HG02870 (cell line): ENCODE data around the gene ARHGAP9.
"Not testable (repeated sequence)": the region's sequence is repeated elsewhere in the genome, so short reads cannot be mapped to it uniquely, and the experiment has no call there.

Experiments
- ATAC-seq: cut with Tn5 transposase; IDR thresholded peaks from one replicate; pipeline ENCODE4 v1.9.1; 2021; ENCODE audit warnings: mild to moderate bottlenecking, moderate library complexity; ENCODE audit not compliant: unreplicated experiment

Gene ARHGAP9

GRCh38 chr12:57495051-57495701 is 15.5 kb upstream of the ARHGAP9 start:
- ATAC-seq = not testable (repeated sequence)

DNA sequence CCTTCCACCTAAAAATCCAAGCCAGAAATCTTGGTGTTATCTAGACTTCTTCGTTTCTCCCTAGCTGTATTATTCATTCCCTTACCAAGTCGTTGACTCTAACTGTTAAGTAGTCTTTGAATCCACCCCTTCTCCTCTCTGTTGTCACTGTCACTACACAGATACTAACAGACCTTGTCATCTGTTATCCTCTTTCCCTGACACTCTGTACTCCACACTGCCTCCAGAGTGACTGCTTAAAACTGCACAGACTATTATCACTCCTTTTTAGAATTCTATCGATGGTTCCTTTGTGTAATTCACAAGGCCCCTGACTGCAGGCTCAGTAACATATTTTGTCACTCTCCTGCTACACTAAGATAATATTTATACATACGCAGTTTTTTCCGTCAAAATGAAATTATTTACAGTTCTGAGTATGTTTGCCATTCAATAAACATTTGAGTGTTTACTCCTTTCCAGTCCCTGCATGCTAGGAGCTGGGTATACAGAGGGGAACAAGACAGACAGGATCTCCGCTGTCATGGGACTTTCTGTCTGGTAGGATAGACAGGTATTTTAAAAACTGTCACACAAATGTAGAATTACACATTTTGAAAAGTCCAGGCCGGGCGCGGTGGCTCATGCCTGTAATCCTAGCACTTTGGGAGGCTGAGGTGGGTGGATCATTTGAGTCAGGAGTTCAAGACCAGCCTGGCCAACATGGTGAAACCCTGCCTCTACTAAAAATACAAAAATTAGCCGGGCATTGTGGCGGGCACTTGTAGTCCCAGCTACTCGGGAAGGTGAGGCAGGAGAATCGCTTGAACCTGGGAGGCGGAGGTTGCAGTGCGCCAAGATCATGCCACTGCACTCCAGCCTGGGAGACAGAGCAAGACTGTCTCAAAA is 12.0 kb upstream of the ARHGAP9 start:
- no peak for ATAC-seq

DNA sequence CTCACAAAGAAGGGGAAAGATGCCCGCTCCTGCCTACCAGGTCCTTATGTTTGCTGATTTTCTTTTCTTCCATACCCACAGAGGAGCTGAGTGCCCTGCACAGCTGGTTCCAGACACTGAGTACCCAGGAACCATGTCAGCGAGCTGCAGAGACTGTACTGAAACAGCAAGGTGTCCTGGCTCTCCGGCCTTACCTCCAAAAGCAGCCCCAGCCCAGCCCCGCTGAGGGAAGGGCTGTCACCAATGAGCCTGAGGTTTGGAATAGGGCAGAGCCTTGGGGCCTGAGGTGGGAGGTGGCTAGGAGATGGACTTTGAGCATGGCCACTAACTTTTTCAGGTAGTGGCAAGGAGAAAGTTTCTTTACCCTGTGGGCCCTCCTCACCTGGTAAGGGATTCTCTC is 10.5 kb upstream of the ARHGAP9 start:
- ATAC-seq = no peak

DNA sequence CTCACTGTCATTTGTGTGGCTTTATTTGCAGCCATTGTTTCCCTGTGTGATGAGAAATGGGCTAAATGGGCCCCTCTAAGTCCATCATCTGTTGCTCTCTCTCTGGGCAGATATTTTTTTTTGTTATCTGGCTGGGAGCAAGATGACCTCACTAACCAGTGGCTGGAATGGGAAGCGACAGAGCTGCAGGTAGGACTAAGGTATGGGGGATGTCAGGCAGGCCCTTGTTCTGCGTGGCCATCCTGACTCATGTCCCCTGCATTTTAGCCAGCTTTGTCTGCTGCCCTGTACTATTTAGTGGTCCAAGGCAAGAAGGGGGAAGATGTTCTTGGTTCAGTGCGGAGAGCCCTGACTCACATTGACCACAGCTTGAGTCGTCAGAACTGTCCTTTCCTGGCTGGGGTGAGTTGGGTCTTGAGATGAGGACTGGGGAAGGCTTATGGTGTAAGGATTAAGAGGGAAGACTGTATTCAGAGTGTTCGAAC is 9.5 kb upstream of the ARHGAP9 start:
- ATAC-seq = no peak

DNA sequence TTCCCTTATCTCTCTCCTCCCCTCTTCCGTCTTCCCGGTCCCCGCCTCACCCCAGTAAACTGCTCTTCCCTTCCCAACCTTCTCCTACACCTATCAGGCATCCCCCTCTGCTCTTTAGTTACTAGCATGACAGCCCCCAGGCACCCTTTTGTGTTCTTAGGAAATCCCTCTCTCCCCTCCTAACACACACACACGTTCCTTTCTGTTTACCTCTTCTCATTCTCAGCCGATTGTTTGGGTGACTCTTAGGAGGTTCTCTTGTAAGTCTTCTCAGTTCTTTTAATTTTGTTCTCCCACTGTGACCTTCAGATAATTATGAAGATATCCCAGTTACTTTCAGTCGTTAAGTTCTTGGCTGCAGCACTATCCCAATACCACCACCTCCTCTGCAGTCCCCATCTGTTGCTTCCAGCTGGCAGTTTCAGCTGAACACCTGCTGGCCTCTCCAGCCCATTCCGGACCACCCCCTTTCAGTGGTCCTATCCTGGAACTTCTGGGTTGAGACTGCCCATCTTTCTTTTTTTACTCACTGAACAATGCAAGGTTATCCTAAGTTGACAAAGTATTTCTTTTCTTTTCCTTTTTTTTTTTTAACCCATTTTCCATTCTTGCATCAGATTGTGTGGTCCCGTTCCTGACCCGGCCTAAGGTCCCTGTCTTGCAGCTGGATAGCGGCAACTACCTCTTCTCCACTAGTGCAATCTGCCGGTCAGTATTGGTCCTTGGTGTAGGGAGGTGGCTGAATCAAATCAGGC is 8.9 kb upstream of the ARHGAP9 start:
- ATAC-seq = no peak

DNA sequence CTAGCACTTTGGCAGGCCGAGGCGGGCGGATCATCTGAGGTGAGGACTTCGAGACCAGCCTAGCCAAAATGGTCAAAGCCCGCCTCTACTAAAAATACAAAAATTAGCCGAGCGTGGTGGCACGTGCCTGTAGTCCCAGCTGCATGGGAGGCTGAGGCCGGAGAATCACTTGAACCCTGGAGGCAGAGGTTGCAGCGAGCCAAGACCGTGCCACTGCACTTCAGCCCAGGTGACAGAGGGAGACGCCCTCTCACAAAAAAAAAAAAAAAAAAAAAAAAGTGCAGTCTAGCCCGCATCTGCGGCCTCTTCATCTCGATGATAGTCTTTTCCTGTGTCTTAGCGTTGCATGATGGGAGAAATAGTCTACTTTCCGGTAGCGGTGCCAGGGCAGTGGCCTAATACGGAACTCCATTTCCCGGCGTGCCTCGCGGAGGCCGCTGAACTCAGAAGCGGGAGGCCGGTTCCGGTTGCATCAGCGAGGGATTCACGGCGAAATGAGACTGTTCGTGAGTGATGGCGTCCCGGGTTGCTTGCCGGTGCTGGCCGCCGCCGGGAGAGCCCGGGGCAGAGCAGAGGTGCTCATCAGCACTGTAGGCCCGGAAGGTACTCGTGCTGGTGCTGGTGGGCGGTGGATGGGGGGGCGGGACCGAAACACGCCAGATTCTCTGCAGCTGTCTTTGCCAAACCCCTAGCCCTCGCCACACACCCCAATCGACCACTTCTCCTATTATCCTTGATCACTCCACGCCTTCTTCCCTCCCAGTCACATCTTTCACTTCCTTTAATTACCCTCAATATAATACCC is 8.1 kb upstream of the ARHGAP9 start, which contains the start of gene MARS1:
TSS of gene MARS1 (plus strand) at position 472 of the 805 bp plus-strand sequence. CDS start at position 495, 23 bp downstream.
- ATAC-seq = peak; percentile 94

DNA sequence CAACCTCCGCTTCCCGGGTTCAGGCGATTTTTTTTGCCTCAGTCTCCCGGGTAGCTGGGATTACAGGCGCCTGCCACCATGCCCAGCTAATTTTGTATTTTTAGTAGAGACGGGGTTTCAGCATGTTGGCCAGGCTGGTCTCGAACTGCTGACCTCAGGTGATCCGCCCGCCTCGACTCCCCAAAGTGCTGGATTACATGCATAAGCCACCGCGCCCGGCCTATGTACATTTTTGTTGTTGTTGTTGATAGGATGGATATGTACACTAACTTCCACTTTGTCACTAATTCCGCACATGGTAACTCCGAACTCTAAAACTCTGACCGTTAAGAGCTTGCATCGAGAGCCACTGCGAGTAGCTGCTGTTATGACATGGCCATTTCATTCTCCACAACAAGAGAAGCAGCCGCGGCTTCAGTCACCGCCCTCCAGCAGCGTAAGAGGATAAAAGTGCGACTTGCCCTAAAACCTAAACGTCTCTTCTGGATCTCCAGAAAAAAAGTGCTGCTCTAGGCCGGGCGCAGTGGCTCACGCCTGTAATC is 7.5 kb upstream of the ARHGAP9 start:
- ATAC-seq = no peak

- no peak for ATAC-seq
These were observed 6.0 kb upstream of the ARHGAP9 start for GRCh38 chr12:57485695-57486094.

DNA sequence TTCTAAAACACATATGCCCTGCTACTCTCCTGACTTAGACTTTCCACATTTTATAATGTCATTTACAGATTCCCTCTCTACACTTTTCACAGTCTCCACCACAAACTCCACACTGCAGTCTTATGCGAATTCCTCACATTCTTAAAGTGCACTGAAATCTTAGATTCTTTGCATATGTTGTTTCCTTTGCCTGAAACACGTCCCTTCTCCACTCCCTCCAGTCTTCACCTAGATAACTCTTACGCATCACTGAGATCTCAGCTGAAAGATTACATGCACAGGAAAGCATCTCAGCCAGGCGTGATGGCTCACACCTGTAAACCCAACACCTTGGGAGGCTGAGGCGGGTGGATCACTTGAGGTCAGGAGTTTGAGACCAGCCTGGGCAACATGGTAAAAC is 3.8 kb upstream of the ARHGAP9 start:
- ATAC-seq = no peak

DNA sequence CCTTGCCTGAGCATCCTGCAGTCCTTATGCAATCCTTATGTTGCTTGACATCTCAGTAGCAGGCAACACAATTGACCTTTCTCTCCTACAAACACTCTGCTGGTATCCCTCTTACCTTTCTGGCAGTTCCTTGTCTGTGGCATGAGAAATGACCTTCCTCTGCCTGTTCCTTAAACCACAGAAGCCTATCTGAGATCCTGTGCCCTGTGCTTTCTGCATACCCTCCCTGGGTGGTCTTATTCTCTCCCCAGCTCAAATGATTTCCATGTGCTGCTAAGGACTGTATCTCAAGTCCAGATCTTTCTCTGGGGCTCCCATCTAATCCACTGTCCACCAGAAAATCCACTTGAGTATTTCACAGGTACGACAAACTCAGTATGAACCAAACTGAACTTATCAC is 2.0 kb upstream of the ARHGAP9 start:
- no peak for ATAC-seq

DNA sequence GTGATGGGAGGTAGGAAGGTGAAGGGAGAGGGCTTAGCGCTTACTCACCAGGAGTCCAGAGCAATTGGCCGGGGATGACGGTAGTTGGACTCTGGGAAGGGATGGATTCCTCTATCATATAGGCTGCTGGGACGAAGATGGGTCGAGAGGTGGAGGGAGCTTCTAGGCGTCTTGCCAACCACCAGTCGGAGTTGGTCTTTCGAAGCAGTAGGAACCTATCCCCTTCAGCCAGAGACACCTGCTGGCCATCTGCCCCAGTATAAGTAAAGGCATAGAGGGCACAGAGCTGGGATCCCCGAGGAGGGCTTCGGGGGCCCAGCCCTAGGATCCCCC is 657 bp downstream of the ARHGAP9 start:
- no peak for ATAC-seq

GRCh38 chr12:57477710-57478681 is 1.7 kb downstream of the ARHGAP9 start:
- peak; percentile 43 for ATAC-seq

- ATAC-seq = no peak
These were observed 2.5 kb downstream of the ARHGAP9 start for GRCh38 chr12:57476993-57477709.

DNA sequence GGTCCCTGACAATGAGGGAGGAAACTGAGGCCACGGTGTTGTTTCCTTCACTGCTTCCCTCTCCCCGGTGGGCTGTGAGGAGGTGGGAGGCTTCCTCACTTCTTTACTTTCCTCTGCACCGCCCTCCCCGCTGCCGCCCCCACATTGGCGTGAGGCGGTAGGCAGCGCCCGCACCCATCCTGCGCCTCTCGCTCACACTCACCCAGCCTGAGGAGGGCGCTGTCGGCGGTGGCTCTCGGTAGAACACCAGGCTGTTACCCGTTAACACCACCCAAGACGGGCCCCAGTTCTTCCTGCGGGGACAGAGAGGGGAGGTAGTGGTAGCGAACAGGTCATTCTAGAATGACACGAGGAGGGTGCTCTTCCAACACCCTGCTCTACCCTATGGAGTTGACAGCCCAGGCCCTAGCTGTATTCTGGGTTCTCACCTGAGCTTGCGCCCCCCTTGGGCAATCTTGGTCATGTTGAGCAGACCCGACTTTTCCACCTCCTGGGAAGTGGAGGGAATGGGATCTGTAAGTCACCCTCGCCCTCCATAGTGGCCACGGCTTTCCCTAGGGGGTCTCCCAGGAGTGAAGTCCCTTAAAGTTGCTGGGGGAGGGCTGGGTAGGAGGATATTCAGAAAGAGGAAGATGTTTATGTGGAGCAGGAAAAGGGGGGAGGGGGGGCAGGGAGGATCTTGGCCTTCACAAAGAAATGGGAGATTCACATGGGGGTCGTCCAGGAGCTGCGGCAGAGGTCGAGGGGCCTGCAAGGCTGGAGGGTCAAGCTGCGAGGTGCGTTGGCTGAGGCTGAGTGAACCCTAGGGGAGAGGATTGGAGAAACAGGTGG is 3.3 kb downstream of the ARHGAP9 start:
- peak; percentile 30 for ATAC-seq

GRCh38 chr12:57475271-57476161 is 4.2 kb downstream of the ARHGAP9 start:
- no peak for ATAC-seq

- ATAC-seq = no peak
These were observed 4.8 kb downstream of the ARHGAP9 start for GRCh38 chr12:57474862-57475261.

DNA sequence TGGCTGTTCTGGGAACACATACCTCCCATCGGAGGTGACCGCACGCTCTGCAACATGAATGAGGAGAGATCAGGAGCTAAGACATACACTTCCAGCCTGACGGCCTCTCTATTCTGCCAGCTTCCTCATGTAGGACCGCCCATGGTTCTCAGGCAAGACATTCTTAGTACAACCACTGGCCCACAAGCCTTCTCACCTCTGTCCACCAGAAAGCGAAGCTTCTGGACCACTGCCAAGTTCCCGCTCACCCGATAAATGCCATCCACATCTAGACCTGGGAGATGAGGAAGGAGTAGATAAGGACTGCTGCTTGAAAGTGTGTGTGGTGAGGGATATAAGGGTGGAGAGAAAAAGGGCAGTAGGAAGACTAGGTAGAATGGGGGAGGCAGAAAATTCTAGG is 5.2 kb downstream of the ARHGAP9 start:
- ATAC-seq = no peak
